Frontal cortex (tissue), 4 donors: Measurements from ENCODE around the gene THEM5. TPM values are rescaled to one million over a fixed set of nuclear protein-coding genes. Genes with fewer than 3 reads are reported as not detected.

Source experiments
- DNase-seq, 2 donors: peaks; one replicate each; pipeline ENCODE4 v3.0.0; 2012; ENCODE audit warnings: low spot score in 2 of 2
- FAIRE-seq: peaks from 2 replicates; lab custom pipeline; 2012; peaks lifted over from hg19 to GRCh38; lab: Jason Lieb, UNC
- total RNA-seq: library from RNA; depleted of rRNA; stranded (reverse); fragments of >200 nt; gene quantifications from one replicate; pipeline ENCODE4 v1.2.3, GENCODE V29; 2014
- donor health status: control.
- donor health status: control.
- donor health status: control.

THEM5 gene
- total RNA-seq, 1 donor from 2014 or later: not detected

- no peak for DNase-seq
- FAIRE-seq: no peak
Observed at GRCh38 chr1:151825751-151826660, 27.5 kb downstream of the THEM5 start.

- no peak for DNase-seq
- no peak for FAIRE-seq
Observed at GRCh38 chr1:151825204-151825603, 28.3 kb downstream of the THEM5 start.

- DNase-seq: no peak
- FAIRE-seq: no peak
Observed at GRCh38 chr1:151823175-151823574, 30.3 kb downstream of the THEM5 start.

DNA sequence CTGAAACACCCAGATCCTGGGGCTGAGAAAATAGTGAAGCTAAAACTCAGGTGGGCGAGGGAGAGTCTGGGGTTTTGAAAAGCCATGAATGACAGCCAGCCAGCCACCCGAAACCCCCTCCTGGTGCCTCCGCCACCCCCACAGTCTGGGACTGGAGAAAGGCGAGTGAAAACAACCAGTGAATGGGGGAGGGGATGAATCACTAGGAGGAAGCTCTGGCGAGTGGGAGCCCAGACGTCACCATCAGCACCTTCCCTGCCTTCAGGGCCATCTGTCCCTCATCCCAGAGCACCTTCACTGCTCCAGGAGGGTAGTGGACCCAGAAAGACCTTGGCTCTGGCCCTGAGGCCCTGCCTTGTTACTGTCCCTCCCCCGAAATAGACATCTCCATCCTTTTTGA is 31.1 kb downstream of the THEM5 start:
- no peak for FAIRE-seq
- DNase-seq: no peak

DNA sequence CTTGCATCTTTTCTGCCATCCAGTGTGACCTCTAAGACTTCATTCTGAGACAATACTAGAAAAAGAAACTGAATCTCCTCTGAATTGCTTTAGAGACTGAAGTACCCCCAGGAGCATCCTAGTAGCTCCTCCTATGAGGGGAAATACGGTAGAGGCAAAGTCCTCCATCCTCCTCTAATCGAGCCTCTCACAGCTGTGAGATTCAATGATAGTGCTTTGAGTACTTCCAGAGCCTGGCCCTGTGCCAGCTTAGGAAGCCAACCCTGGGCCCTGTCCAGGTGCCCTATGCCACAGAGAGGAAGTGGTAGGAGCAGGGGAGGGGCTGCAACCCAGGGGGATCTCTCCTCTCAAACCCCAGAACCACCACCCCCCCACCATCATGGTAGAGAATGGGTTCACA is 32.6 kb downstream of the THEM5 start:
- FAIRE-seq: no peak
- DNase-seq: no peak

DNA sequence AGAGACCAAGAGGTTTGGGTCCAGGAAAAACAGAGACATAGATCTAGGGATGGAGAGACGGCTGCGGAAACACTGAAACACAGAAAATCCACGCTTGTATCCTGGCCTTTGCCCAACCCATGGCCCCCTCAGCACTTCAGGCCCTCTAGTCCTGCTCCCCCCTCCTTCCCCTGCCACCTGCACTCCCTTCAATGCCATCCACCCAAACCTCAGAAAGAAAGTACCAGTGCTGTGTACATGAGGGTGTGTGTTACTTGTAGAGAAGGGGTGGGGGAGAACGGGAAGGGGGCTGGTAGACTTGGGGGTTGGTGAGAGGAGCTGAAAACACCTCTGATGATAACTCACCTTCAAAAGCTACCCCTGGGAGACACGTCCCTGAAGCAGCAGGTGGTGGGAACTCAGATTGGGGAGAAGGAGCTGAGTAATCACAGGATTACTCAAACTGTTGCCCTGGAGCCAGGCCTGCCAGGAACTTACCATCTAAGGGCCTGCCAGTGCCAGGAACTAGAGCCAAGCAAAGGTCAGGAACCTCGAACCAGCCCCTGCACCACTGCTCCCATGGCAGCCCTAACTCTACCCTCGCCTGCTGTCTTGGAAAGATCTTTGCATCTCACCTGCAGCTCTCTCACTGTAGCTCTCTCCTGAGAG is 33.4 kb downstream of the THEM5 start:
- FAIRE-seq (no peak), DNase-seq (no peak)

DNA sequence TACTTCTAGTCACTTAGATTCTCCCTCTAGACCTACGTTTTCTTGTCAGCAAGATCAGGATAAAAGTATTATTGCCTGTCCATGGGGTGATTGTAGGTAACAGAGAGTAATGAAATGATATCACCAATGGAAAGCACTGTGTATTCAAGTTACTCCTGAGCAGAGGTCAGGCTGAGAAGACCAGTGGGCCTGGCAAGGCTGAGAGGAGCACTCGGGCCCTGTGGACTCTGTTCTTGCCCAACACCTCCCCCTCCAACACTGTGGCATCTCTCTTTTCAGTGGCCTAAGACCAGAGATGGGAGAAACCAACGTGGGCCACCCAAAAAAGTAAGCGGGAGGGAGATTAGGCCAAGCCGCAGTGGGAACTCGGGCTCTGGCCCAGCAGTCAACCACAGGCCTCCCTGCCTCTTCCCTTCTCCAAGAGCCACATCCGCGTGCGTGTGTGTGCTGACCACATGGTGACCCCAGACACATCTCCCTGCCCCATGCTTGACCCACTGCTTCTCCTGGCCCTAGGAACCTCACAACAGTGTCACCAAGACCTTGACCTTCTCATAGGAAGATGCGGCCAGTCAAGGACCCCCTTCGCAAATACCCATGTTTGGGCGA is 34.2 kb downstream of the THEM5 start:
- DNase-seq (no peak), FAIRE-seq (no peak)

DNA sequence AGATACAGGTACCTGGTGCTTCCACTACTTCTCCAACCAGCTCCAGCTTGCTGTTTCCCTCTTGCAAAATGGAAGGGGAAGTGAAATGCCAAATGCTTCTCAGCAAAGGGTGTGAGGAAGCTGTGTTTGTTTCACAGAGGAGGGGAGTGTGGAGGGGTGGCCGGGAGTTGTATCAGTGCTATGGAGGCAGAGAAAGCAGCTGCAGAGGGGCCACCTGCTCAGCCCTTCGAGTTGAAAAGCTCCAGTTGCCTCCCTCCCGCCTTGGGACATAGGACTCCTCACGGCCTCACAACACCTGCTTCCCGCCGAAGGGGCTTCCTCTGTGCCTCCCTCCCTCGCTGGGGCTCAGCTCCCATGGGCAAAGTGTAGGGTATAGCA is 36.2 kb downstream of the THEM5 start:
- FAIRE-seq (no peak), DNase-seq (no peak)

- no peak for FAIRE-seq
Observed at GRCh38 chr1:151816548-151817352, 36.8 kb downstream of the THEM5 start.

GRCh38 chr1:151815716-151816327 is 37.7 kb downstream of the THEM5 start:
- FAIRE-seq: no peak

More at GRCh38 chr1:151816548-151817352, 36.8 kb downstream of the THEM5 start:
- no peak for DNase-seq

GRCh38 chr1:151814971-151815545 is 38.5 kb downstream of the THEM5 start:
- DNase-seq: no peak
- no peak for FAIRE-seq

More at GRCh38 chr1:151815716-151816327, 37.7 kb downstream of the THEM5 start:
- DNase-seq: no peak

DNA sequence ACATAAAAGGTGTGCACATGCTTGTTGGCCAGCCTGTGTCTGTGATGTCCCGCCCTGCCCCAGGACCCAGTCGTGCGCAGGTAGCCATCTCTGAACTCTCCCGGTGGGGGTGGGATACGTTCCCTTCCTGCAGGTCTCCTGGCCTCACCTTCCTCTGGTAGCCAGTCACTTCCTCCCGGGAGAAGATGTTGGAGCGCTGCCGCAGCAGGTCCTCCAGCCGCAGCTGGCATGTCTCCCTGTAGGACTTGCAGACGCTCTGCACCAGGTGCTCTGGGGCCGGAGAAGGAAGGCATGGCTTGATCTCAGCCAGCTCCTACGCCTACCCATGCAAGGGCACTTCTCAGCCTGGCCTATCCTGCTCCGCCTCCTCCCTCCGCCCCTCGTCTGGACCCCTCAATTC is 39.1 kb downstream of the THEM5 start:
- DNase-seq: no peak
- no peak for FAIRE-seq

DNA sequence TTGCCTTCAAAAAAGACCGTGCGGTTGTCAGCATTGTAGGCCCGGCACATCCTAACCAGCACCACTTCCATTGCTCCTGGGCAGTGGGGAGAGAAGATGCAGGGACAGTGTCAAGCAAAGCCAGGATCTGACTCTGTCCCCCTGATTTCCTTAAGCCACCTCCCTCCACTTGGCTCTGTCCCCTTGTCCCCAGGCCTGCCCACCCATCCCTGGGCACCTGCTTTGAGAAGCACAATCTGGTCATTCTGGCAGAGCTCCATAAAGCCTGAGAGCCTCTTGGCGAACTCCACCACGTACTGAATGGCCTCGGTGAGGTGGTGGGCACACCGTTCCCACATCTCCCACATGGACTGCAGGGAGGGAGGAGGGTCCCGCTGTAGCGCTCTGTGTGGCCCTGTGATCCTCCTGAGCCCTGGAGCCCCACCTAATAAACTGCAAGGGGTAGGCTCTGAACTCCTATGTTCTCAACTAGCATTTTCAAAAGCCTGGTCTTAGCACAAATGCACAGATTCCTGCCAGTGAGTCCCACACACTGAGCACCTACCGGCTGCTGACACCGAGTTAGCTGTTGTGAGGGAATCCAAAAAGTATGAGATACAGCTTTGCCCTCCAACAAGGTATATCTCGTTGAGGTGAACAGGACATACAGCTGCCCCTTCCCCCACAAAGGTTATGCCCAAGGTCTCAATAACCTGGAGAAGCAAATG is 40.1 kb downstream of the THEM5 start:
- FAIRE-seq (no peak), DNase-seq (no peak)

DNA sequence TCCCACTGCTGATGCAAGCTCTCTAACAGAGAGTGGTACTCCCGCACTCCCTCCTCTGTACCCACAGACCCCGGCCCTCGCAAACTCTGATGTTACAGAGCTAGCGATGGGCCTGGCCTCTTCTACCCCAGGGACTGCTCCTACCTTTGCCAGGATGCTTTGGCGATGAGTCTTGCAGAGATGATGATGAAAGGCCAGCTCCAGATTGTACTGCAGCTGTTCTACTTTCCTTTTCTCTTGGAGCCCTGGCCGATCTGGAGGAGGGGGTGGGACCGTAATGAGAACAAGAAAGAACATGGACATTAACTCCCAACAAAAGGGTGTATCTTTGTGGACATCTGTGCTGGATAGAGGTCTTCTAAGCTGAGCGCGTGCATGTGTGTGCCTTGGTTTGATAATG is 42.3 kb downstream of the THEM5 start:
- FAIRE-seq (no peak), DNase-seq (no peak)

GRCh38 chr1:151809985-151810556 is 43.4 kb downstream of the THEM5 start:
- DNase-seq: no peak
- FAIRE-seq: no peak

DNA sequence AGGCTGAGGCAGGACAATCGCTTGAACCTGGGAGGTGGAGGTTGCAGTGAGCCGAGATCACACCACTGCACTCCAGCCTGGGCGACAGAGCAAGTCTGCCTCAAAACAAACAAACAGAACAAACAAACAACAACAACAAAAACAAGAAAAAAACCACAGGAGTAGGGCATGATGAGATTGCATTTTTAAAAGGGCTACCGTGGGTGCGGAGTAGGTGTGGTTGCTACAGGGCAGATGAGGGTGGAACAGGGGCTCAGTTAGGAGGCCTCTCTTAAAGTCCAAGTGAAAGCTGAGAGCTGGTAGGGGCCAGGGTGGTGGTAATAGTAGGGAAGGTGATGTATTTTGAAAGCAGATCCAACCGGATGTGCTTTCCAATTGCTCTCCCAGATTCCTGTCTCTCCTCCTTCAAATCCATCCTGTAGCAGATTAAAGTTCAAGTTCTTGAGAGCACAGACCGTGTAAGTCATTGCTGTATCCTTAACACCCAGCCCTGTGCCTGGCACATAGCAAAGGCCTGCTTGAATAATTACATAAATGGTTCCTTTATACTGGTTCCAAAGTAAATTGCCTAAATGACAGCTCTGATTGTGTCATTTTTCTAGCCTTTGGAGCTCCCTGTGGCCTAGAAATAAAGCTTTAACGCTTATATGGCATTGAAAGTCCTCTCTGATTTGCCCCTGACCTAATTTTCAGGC is 44.1 kb downstream of the THEM5 start:
- FAIRE-seq: no peak

GRCh38 chr1:151807766-151808165 is 45.7 kb downstream of the THEM5 start:
- no peak for FAIRE-seq
- DNase-seq: no peak

More for the DNA sequence above, 44.1 kb downstream of the THEM5 start:
- DNase-seq: no peak

GRCh38 chr1:151807131-151807530 is 46.4 kb downstream of the THEM5 start:
- DNase-seq (no peak), FAIRE-seq (no peak)
